Neural cell (in vitro differentiated cells): Measurements from ENCODE around the gene EDA.

ENCODE experiments used
- EP300 ChIP-seq: fragments of 450-650 bp; conservative IDR thresholded peaks from 2 replicates; pipeline ENCODE4 v1.6.1; 2014; ENCODE audit warnings: antibody characterized with exemption, mild to moderate bottlenecking, moderate library complexity; ENCODE audit not compliant: poor library complexity, severe bottlenecking
- EZH2 ChIP-seq: fragments of 200-600, 300-800 bp; shearing (Covaris generic), sonication (generic); IDR thresholded peaks from 2 replicates; pipeline ENCODE4 v1.6.1; 2014; ENCODE audit warnings: antibody characterized with exemption, low read length, borderline replicate concordance, mild to moderate bottlenecking; ENCODE audit not compliant: insufficient read depth, poor library complexity, severe bottlenecking
- MXI1 ChIP-seq: fragments of 450-650 bp; conservative IDR thresholded peaks from 2 replicates; pipeline ENCODE4 v1.6.1; 2014; ENCODE audit warnings: antibody characterized with exemption, mild to moderate bottlenecking; ENCODE audit not compliant: poor library complexity, severe bottlenecking
- POLR2AphosphoS5 ChIP-seq: IDR thresholded peaks from 2 replicates; pipeline ENCODE4 v1.6.1; 2012
- SMC3 ChIP-seq: fragments of 450-650 bp; conservative IDR thresholded peaks from 2 replicates; pipeline ENCODE4 v1.6.1; 2014; ENCODE audit warnings: antibody characterized with exemption, mild to moderate bottlenecking, moderate library complexity; ENCODE audit not compliant: poor library complexity
- TAF1 ChIP-seq: IDR thresholded peaks from 2 replicates; pipeline ENCODE4 v1.6.1; 2012; ENCODE audit warnings: low read depth
- TF ChIP-seq, protein P1 (sequence below): fragments of 450-650 bp; IDR thresholded peaks from 2 replicates; pipeline ENCODE4 v1.5.1; 2014; ENCODE audit warnings: antibody characterized with exemption, mild to moderate bottlenecking, moderate library complexity; ENCODE audit not compliant: poor library complexity, severe bottlenecking
- TF ChIP-seq, protein P2 (sequence below): IDR thresholded peaks from 2 replicates; pipeline ENCODE4 v1.6.1; 2012; ENCODE audit warnings: borderline replicate concordance

DNA sequence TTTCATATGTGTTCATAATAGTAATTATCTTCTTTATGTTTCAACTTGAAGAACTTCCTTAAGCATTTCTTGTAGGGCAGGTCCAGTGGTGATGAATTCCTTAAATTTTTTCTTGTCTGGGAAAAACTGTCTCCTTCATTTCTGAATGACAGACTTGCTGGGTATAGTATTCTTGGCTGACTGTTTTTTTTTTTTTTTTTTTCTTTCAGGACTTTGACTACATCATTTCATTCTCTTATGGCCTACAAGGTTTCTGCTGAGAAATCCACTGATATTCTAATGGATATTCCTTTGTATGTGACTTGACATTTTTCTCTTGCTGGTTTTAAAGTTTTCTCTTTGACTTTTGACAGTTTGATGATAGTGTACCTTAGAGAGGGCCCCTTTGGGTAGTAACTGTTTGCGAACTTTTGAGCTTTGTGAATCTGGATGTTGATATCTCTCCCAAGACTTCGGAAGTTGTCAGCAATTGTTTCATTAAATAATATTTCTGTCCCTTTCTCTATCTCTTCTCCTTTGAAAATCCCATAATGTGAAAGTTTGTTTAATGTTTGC is 54.2 kb downstream of the EDA start:
- TF ChIP-seq, protein P1, sequence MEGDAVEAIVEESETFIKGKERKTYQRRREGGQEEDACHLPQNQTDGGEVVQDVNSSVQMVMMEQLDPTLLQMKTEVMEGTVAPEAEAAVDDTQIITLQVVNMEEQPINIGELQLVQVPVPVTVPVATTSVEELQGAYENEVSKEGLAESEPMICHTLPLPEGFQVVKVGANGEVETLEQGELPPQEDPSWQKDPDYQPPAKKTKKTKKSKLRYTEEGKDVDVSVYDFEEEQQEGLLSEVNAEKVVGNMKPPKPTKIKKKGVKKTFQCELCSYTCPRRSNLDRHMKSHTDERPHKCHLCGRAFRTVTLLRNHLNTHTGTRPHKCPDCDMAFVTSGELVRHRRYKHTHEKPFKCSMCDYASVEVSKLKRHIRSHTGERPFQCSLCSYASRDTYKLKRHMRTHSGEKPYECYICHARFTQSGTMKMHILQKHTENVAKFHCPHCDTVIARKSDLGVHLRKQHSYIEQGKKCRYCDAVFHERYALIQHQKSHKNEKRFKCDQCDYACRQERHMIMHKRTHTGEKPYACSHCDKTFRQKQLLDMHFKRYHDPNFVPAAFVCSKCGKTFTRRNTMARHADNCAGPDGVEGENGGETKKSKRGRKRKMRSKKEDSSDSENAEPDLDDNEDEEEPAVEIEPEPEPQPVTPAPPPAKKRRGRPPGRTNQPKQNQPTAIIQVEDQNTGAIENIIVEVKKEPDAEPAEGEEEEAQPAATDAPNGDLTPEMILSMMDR: no peak
- TF ChIP-seq EP300 (no peak), POLR2AphosphoS5 (no peak), MXI1 (no peak), EZH2 (no peak), SMC3 (no peak), TAF1 (no peak)
- TF ChIP-seq, protein P2, sequence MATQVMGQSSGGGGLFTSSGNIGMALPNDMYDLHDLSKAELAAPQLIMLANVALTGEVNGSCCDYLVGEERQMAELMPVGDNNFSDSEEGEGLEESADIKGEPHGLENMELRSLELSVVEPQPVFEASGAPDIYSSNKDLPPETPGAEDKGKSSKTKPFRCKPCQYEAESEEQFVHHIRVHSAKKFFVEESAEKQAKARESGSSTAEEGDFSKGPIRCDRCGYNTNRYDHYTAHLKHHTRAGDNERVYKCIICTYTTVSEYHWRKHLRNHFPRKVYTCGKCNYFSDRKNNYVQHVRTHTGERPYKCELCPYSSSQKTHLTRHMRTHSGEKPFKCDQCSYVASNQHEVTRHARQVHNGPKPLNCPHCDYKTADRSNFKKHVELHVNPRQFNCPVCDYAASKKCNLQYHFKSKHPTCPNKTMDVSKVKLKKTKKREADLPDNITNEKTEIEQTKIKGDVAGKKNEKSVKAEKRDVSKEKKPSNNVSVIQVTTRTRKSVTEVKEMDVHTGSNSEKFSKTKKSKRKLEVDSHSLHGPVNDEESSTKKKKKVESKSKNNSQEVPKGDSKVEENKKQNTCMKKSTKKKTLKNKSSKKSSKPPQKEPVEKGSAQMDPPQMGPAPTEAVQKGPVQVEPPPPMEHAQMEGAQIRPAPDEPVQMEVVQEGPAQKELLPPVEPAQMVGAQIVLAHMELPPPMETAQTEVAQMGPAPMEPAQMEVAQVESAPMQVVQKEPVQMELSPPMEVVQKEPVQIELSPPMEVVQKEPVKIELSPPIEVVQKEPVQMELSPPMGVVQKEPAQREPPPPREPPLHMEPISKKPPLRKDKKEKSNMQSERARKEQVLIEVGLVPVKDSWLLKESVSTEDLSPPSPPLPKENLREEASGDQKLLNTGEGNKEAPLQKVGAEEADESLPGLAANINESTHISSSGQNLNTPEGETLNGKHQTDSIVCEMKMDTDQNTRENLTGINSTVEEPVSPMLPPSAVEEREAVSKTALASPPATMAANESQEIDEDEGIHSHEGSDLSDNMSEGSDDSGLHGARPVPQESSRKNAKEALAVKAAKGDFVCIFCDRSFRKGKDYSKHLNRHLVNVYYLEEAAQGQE: no peak
